Measurements from ENCODE around the gene CREG2.

- TF ChIP-seq POLR2A (IDR thresholded peaks at IDR 0.05) (no peak), CTCF (IDR thresholded peaks at IDR 0.05) (no peak)
These were observed 87.7 kb downstream of the CREG2 start for GRCh38 chr2:101299604-101300003.
